Gastrocnemius medialis (tissue), 4 donors: ENCODE measurements around the gene SLC25A12.

Source experiments
- CTCF ChIP-seq, 5 experiments: fragments of 450-650 bp in 3 of 5; fragments of 200-600 bp in 2 of 5; sonication (generic) in 2 of 5; IDR thresholded peaks in 4 of 5; conservative IDR thresholded peaks in 1 of 5; 1 replicate in 4 of 5; 2 replicates in 1 of 5; pipeline ENCODE4 v1.5.1; 2016 to 2019; ENCODE audit warnings: antibody characterized with exemption in 5 of 5, mild to moderate bottlenecking in 3 of 5, moderate library complexity in 3 of 5
- POLR2A ChIP-seq, 2 donors: fragments of 450-650 bp; IDR thresholded peaks; one replicate each; pipeline ENCODE4 v1.6.1; 2017; ENCODE audit warnings: antibody characterized with exemption in 2 of 2, mild to moderate bottlenecking in 2 of 2, moderate library complexity in 2 of 2

- no peak for TF ChIP-seq POLR2A (IDR thresholded peaks at IDR 0.05)
- no peak for TF ChIP-seq CTCF (IDR thresholded peaks at IDR 0.05 in 4 of 5, conservative IDR thresholded peaks at IDR 0.05 in 1 of 5)
These were observed 71.3 kb downstream of the SLC25A12 start for GRCh38 chr2:171822525-171823322.
